Neural crest cell (in vitro differentiated cells): ENCODE results near the gene MED9. TPM values are rescaled to one million over a fixed set of nuclear protein-coding genes. Genes with fewer than 3 reads are reported as not detected.

Experiments used
- DNase-seq: peaks from one replicate; pipeline ENCODE4 v3.0.0; 2021; ENCODE audit warnings: low read depth, mixed read lengths, low spot score
- H3K27ac Mint-ChIP-seq: one replicate; pipeline ENCODE4 v1.8.0; 2021; ENCODE audit warnings: mild to moderate bottlenecking, mixed read lengths; ENCODE audit not compliant: unreplicated experiment
- H3K27me3 Mint-ChIP-seq: 2 replicates; pipeline ENCODE4 v1.8.0; 2021; ENCODE audit warnings: low read depth, mild to moderate bottlenecking, mixed read lengths
- H3K36me3 Mint-ChIP-seq: 2 replicates; pipeline ENCODE4 v1.8.0; 2021; ENCODE audit warnings: low read depth, mild to moderate bottlenecking, mixed read lengths
- H3K4me1 Mint-ChIP-seq: 2 replicates; pipeline ENCODE4 v1.8.0; 2021; ENCODE audit warnings: mixed read lengths
- H3K4me3 Mint-ChIP-seq: one replicate; pipeline ENCODE4 v1.8.0; 2021; ENCODE audit warnings: mild to moderate bottlenecking, mixed read lengths
- H3K9me3 Mint-ChIP-seq: 2 replicates; pipeline ENCODE4 v1.8.0; 2021; ENCODE audit warnings: mixed read lengths
- total RNA-seq: library from RNA; stranded (reverse); gene quantifications from 2 replicates; pipeline ENCODE4 v1.2.1, GENCODE V29; 2021
- TF ChIP-seq, protein P1 (sequence below): fragments of 200-600 bp; sonication (generic); conservative IDR thresholded peaks from 2 replicates; pipeline ENCODE4 v1.5.0; 2021; ENCODE audit warnings: antibody characterized with exemption, mild to moderate bottlenecking

The MED9 gene
- total RNA-seq, 1 donor from 2014 or later, result 20.5 TPM

DNA sequence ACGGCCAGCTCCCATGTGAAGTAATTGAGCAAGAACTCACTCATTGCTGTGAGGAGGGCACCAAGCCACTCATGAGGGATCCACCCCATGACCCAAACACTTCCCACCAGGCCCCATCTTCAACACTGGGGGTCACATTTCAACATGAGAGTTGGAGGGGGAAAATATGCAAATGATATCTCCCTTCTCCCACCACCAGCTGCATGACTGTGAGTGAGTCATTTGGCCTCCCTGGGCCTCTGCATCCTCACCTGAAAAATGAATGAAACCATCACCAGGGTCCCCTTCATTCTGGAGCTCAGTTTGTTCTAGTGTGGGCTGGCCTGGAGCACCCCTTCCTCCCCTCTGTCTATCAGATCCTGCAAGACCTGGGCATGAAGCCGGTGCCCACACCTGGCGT is 6.8 kb upstream of the MED9 start:
- Mint-ChIP-seq H3K27ac (no peak overlapping the region), H3K4me3 (no peak overlapping the region), H3K4me1 (peaks cover 32% of the 10 kb centered on the region), H3K36me3 (no peaks in the 10 kb centered on the region), H3K9me3 (no peaks in the 10 kb centered on the region), H3K27me3 (peaks cover 15% of the 10 kb centered on the region)
- DNase-seq, result no peak
- TF ChIP-seq, protein P1, sequence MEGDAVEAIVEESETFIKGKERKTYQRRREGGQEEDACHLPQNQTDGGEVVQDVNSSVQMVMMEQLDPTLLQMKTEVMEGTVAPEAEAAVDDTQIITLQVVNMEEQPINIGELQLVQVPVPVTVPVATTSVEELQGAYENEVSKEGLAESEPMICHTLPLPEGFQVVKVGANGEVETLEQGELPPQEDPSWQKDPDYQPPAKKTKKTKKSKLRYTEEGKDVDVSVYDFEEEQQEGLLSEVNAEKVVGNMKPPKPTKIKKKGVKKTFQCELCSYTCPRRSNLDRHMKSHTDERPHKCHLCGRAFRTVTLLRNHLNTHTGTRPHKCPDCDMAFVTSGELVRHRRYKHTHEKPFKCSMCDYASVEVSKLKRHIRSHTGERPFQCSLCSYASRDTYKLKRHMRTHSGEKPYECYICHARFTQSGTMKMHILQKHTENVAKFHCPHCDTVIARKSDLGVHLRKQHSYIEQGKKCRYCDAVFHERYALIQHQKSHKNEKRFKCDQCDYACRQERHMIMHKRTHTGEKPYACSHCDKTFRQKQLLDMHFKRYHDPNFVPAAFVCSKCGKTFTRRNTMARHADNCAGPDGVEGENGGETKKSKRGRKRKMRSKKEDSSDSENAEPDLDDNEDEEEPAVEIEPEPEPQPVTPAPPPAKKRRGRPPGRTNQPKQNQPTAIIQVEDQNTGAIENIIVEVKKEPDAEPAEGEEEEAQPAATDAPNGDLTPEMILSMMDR, result no peak

DNA sequence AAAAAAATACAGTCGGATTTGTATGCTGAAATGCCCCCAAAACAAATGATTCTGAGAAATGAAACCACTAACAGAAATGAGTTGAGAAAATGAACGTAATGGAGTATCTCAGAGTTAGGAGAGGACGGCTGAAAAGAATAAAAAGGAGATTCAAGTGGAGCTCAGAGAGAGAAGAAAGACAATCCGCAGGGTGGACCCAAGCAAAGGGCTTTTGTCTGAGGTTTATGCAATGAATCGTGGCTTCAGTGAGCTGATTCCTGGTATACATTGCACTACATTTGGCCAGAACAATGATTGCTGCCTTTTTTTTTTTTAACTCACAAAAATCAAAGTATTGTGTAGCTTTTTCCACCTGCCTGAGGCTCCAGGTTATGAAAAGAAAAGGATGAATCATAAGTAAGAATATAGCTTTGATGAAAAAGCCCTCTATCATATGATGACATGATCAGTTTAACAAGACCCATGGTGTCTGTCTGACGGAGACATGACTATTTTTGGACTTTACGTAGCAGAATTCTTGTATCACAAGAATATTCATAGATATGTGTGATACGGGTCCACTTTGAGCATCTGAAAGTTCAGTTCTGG is 4.4 kb upstream of the MED9 start:
- Mint-ChIP-seq H3K27me3 (peaks cover 4% of the 10 kb centered on the region), H3K4me1 (peaks cover 37% of the 10 kb centered on the region)

DNA sequence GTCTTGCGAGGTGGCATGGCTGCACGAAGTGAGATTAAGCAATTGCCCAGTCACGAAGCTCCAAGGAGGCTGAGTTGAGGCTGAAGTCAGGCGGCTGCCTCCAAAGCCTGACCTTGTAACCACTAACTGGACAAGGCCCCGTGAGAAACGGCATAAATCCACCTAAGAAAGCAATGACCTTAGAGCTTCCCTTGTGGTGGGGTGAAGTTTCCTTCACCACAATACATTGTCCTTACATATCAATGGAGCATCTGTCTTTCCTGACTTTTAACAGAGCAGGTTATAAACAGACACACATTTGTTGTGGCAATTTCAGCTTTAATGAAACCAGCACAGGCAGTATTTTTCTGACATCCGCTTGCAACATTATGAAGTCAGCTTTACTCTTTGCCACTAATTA is 2.5 kb upstream of the MED9 start:
- DNase-seq, result no peak
- no peaks in the 10 kb centered on the region for H3K36me3 Mint-ChIP-seq
- no peaks in the 10 kb centered on the region for H3K9me3 Mint-ChIP-seq
- no peak overlapping the region for H3K27ac Mint-ChIP-seq
- TF ChIP-seq, protein P1, result no peak
- H3K27me3 Mint-ChIP-seq, result no peaks in the 10 kb centered on the region
- peak overlapping the region; percentile 31 for H3K4me3 Mint-ChIP-seq
- peaks cover 53% of the 10 kb centered on the region for H3K4me1 Mint-ChIP-seq

More for the DNA sequence above, 4.4 kb upstream of the MED9 start:
- Mint-ChIP-seq H3K4me3 (peak overlapping the region; percentile 56), H3K9me3 (no peaks in the 10 kb centered on the region), H3K36me3 (no peaks in the 10 kb centered on the region), H3K27ac (peak overlapping the region; percentile 99)
- TF ChIP-seq, protein P1, result no peak
- DNase-seq, result no peak

GRCh38 chr17:17479209-17479608 is 2.4 kb downstream of the MED9 start:
- Mint-ChIP-seq H3K27ac (no peak overlapping the region), H3K36me3 (no peaks in the 10 kb centered on the region), H3K27me3 (no peaks in the 10 kb centered on the region), H3K4me3 (peak overlapping the region; percentile 97), H3K9me3 (no peaks in the 10 kb centered on the region), H3K4me1 (peaks cover 32% of the 10 kb centered on the region)
- TF ChIP-seq, protein P1, result no peak
- no peak for DNase-seq

GRCh38 chr17:17480593-17481148 is 3.9 kb downstream of the MED9 start:
- Mint-ChIP-seq H3K36me3 (peaks cover 5% of the 10 kb centered on the region), H3K4me3 (peak overlapping the region; percentile 9), H3K27me3 (no peaks in the 10 kb centered on the region), H3K4me1 (peaks cover 19% of the 10 kb centered on the region), H3K27ac (no peak overlapping the region), H3K9me3 (no peaks in the 10 kb centered on the region)
- TF ChIP-seq, protein P1, result no peak
- DNase-seq, result no peak
